Chondrocyte (in vitro differentiated cells): ENCODE measurements around the gene PPP4R2. TPM values are rescaled to one million over a fixed set of nuclear protein-coding genes. Genes with fewer than 3 reads are reported as not detected.

Experiments
- DNase-seq: peaks from one replicate; pipeline ENCODE4 v3.0.0; 2021; ENCODE audit warnings: mixed read lengths, low spot score
- H3K27ac Mint-ChIP-seq: one replicate; pipeline ENCODE4 v1.8.0; 2021; ENCODE audit warnings: mild to moderate bottlenecking, moderate library complexity, mixed read lengths; ENCODE audit not compliant: unreplicated experiment
- H3K27me3 Mint-ChIP-seq: 2 replicates; pipeline ENCODE4 v1.8.0; 2021; ENCODE audit warnings: low read depth, mixed read lengths
- H3K36me3 Mint-ChIP-seq: 2 replicates; pipeline ENCODE4 v1.8.0; 2021; ENCODE audit warnings: low read depth, mixed read lengths
- H3K4me1 Mint-ChIP-seq: 2 replicates; pipeline ENCODE4 v1.8.0; 2021; ENCODE audit warnings: low read depth, mild to moderate bottlenecking, mixed read lengths
- H3K4me3 Mint-ChIP-seq: one replicate; pipeline ENCODE4 v1.8.0; 2021; ENCODE audit warnings: mild to moderate bottlenecking, moderate library complexity, mixed read lengths; ENCODE audit not compliant: unreplicated experiment
- H3K9me3 Mint-ChIP-seq: 2 replicates; pipeline ENCODE4 v1.8.0; 2021; ENCODE audit warnings: low read depth, mixed read lengths
- CTCF ChIP-seq: fragments of 200-600 bp; sonication (generic); IDR thresholded peaks from 2 replicates; pipeline ENCODE4 v1.5.0; 2021; ENCODE audit warnings: antibody characterized with exemption, mild to moderate bottlenecking, moderate library complexity
- total RNA-seq: library from RNA; stranded (reverse); gene quantifications from 3 replicates; pipeline ENCODE4 v1.2.1, GENCODE V29; 2021

Gene PPP4R2
- total RNA-seq, 1 donor from 2014 or later: 70.0 TPM

- DNase-seq: no peak
- TF ChIP-seq CTCF: peak; percentile 12
- no peaks in the 10 kb centered on the region for H3K9me3 Mint-ChIP-seq
- peaks cover 68% of the 10 kb centered on the region for H3K4me1 Mint-ChIP-seq
- H3K27me3 Mint-ChIP-seq: no peaks in the 10 kb centered on the region
- H3K27ac Mint-ChIP-seq: peak overlapping the region; percentile 91
- H3K36me3 Mint-ChIP-seq: no peaks in the 10 kb centered on the region
- H3K4me3 Mint-ChIP-seq: no peak overlapping the region
Measured at GRCh38 chr3:73029321-73029796, 32.7 kb downstream of the PPP4R2 start.

- no peaks in the 10 kb centered on the region for H3K9me3 Mint-ChIP-seq
- DNase-seq: no peak
- no peaks in the 10 kb centered on the region for H3K27me3 Mint-ChIP-seq
- H3K4me3 Mint-ChIP-seq: no peak overlapping the region
- H3K4me1 Mint-ChIP-seq: peaks cover 70% of the 10 kb centered on the region
- H3K27ac Mint-ChIP-seq: peak overlapping the region; percentile 91
- TF ChIP-seq CTCF: no peak
- H3K36me3 Mint-ChIP-seq: peaks cover 1% of the 10 kb centered on the region
Measured at GRCh38 chr3:73030073-73030597, 33.5 kb downstream of the PPP4R2 start.

- H3K4me1 Mint-ChIP-seq: peaks cover 68% of the 10 kb centered on the region
- no peak overlapping the region for H3K4me3 Mint-ChIP-seq
Measured at GRCh38 chr3:73031573-73032103, 35.0 kb downstream of the PPP4R2 start.

GRCh38 chr3:73036694-73037591 is 40.3 kb downstream of the PPP4R2 start:
- H3K4me3 Mint-ChIP-seq: no peak overlapping the region
- no peaks in the 10 kb centered on the region for H3K27me3 Mint-ChIP-seq
- peak; percentile 7 for TF ChIP-seq CTCF
- H3K36me3 Mint-ChIP-seq: peaks cover 1% of the 10 kb centered on the region
- peak overlapping the region; percentile 89 for H3K27ac Mint-ChIP-seq
- DNase-seq: no peak
- no peaks in the 10 kb centered on the region for H3K9me3 Mint-ChIP-seq
- peaks cover 75% of the 10 kb centered on the region for H3K4me1 Mint-ChIP-seq

More at GRCh38 chr3:73031573-73032103, 35.0 kb downstream of the PPP4R2 start:
- Mint-ChIP-seq H3K27me3 (no peaks in the 10 kb centered on the region), H3K36me3 (peaks cover 1% of the 10 kb centered on the region), H3K27ac (no peak overlapping the region), H3K9me3 (no peaks in the 10 kb centered on the region)
- TF ChIP-seq CTCF: no peak
- DNase-seq: no peak

GRCh38 chr3:73041537-73041936 is 44.9 kb downstream of the PPP4R2 start:
- H3K9me3 Mint-ChIP-seq: no peaks in the 10 kb centered on the region
- peak overlapping the region; percentile 52 for H3K27ac Mint-ChIP-seq
- peaks cover 52% of the 10 kb centered on the region for H3K4me1 Mint-ChIP-seq
- no peak for DNase-seq
- no peak for TF ChIP-seq CTCF
- H3K36me3 Mint-ChIP-seq: no peaks in the 10 kb centered on the region
- no peak overlapping the region for H3K4me3 Mint-ChIP-seq
- no peaks in the 10 kb centered on the region for H3K27me3 Mint-ChIP-seq
